IMR-90 (cell line): ENCODE results near the gene EIF6. TPM values are rescaled to one million over a fixed set of nuclear protein-coding genes. Genes with fewer than 3 reads are reported as not detected.

ENCODE experiments used
- ATAC-seq: fragments of 200-7000 bp; cut with Tn5 transposase; 2 replicates; pipeline ENCODE4 v1.9.1; 2020; ENCODE audit warnings: low read depth, mild to moderate bottlenecking, moderate library complexity
- BruUV-seq: library from RNA; stranded (reverse); fragments of 400-500 nt; replicated peaks from 2 replicates; lab custom pipeline; 2021; lab: Mats Ljungman, UMichigan
- CTCF ChIA-PET: fragments of 300-600 bp; formaldehyde crosslinking; extraction: SDS; loops from one replicate; lab custom pipeline; 2021; ENCODE audit warnings: antibody characterized with exemption; lab: Yijun Ruan, JAX
- POLR2A ChIA-PET: fragments of 300-600 bp; sonication (Branson Sonifier 250); formaldehyde crosslinking; loops from one replicate; lab custom pipeline; 2022; ENCODE audit warnings: antibody characterized with exemption; ENCODE audit not compliant: unreplicated experiment; lab: Charles Lee
- DNase-seq: peaks from one replicate; pipeline ENCODE4 v3.0.0; 2013
- H2AFZ ChIP-seq: replicated peaks from 2 replicates; pipeline ENCODE3; 2013; ENCODE audit warnings: low read length, mild to moderate bottlenecking; ENCODE audit not compliant: poor library complexity
- H2AK5ac ChIP-seq: 2 replicates; pipeline ENCODE4 v1.6.1; 2013; ENCODE audit warnings: low read depth, low read length, inconsistent platforms
- H2AK9ac ChIP-seq: replicated peaks from 2 replicates; pipeline ENCODE3; 2013; ENCODE audit warnings: mild to moderate bottlenecking, low read depth, low read length, moderate library complexity; ENCODE audit not compliant: poor library complexity
- H2BK120ac ChIP-seq: 2 replicates; pipeline ENCODE4 v1.6.1; 2013; ENCODE audit warnings: low read depth, low read length, inconsistent platforms
- H2BK15ac ChIP-seq: 3 replicates; pipeline ENCODE4 v1.6.1; 2013; ENCODE audit warnings: low read depth, low read length, inconsistent platforms
- H2BK20ac ChIP-seq: 2 replicates; pipeline ENCODE4 v1.6.1; 2013; ENCODE audit warnings: low read depth, mild to moderate bottlenecking, inconsistent platforms, low read length, moderate library complexity
- H2BK5ac ChIP-seq: 2 replicates; pipeline ENCODE4 v1.6.1; 2013; ENCODE audit warnings: mild to moderate bottlenecking, low read depth, low read length, inconsistent platforms; ENCODE audit not compliant: poor library complexity, severe bottlenecking
- H3K14ac ChIP-seq: replicated peaks from 2 replicates; pipeline ENCODE4 v1.6.1; 2013; ENCODE audit warnings: low read depth, low read length, inconsistent platforms
- H3K18ac ChIP-seq: 2 replicates; pipeline ENCODE4 v1.6.1; 2013; ENCODE audit warnings: low read depth, low read length, control low read depth
- H3K23ac ChIP-seq: 2 replicates; pipeline ENCODE4 v1.6.1; 2013; ENCODE audit warnings: low read depth, low read length, inconsistent platforms
- H3K27ac ChIP-seq: 2 replicates; pipeline ENCODE4 v1.5.1; 2013; ENCODE audit warnings: mild to moderate bottlenecking, control low read depth, low read length; ENCODE audit not compliant: insufficient read depth
- H3K27me3 ChIP-seq: 2 replicates; pipeline ENCODE4 v1.6.1; 2013; ENCODE audit warnings: low read length; ENCODE audit not compliant: control insufficient read depth, insufficient read depth
- H3K36me3 ChIP-seq: 2 replicates; pipeline ENCODE4 v1.6.1; 2013; ENCODE audit warnings: low read length, mixed read lengths; ENCODE audit not compliant: control insufficient read depth, insufficient read depth
- H3K4ac ChIP-seq: 2 replicates; pipeline ENCODE4 v1.6.1; 2013; ENCODE audit warnings: low read depth, low read length, inconsistent platforms
- H3K4me1 ChIP-seq: 2 replicates; pipeline ENCODE4 v1.6.1; 2013; ENCODE audit warnings: low read length, mixed read lengths; ENCODE audit not compliant: control insufficient read depth, insufficient read depth
- H3K4me2 ChIP-seq: 2 replicates; pipeline ENCODE4 v1.6.1; 2013; ENCODE audit warnings: low read depth, mild to moderate bottlenecking, control low read depth, low read length, moderate library complexity
- H3K4me3 ChIP-seq: 2 replicates; pipeline ENCODE4 v1.5.1; 2013; ENCODE audit warnings: low read depth, mild to moderate bottlenecking, control low read depth, low read length, moderate library complexity; ENCODE audit not compliant: insufficient read depth
- H3K56ac ChIP-seq: 2 replicates; pipeline ENCODE4 v1.6.1; 2013; ENCODE audit warnings: low read length, inconsistent platforms; ENCODE audit not compliant: insufficient read depth; ENCODE audit errors: extremely low read depth
- H3K79me1 ChIP-seq, 2 experiments: 2 replicates each; pipeline ENCODE4 v1.6.1; 2013; ENCODE audit warnings: low read length in 2 of 2, inconsistent platforms in 1 of 2, low read depth in 1 of 2
- H3K9ac ChIP-seq: 2 replicates; pipeline ENCODE4 v1.6.1; 2013; ENCODE audit warnings: low read depth, low read length, control low read depth
- H3K9me1 ChIP-seq: 2 replicates; pipeline ENCODE4 v1.6.1; 2013; ENCODE audit warnings: low read length, inconsistent platforms; ENCODE audit not compliant: insufficient read depth
- H3K9me3 ChIP-seq: 2 replicates; pipeline ENCODE4 v1.6.1; 2013; ENCODE audit warnings: low read length; ENCODE audit not compliant: control insufficient read depth, insufficient read depth
- H4K20me1 ChIP-seq: 2 replicates; pipeline ENCODE4 v1.6.1; 2013; ENCODE audit warnings: low read length, inconsistent platforms; ENCODE audit not compliant: insufficient read depth
- H4K5ac ChIP-seq: 2 replicates; pipeline ENCODE4 v1.6.1; 2013; ENCODE audit warnings: mild to moderate bottlenecking, low read depth, low read length, control low read depth
- H4K8ac ChIP-seq, 2 experiments: 2 replicates each; pipeline ENCODE4 v1.6.1; 2013; ENCODE audit warnings: low read depth in 2 of 2, low read length in 2 of 2, control low read depth in 1 of 2, inconsistent platforms in 1 of 2
- H4K91ac ChIP-seq: 2 replicates; pipeline ENCODE4 v1.6.1; 2013; ENCODE audit warnings: low read depth, low read length, inconsistent platforms; ENCODE audit not compliant: insufficient read depth
- FOS ChIP-seq: fragments of 150-350 bp; IDR thresholded peaks from 2 replicates; pipeline ENCODE4 v1.6.1; 2016; ENCODE audit warnings: low read depth, low read length
- MAFK ChIP-seq: IDR thresholded peaks from 2 replicates; pipeline ENCODE4 v1.6.1; 2012; ENCODE audit warnings: low read depth, low read length, improper control_type of control experiment
- NFE2L2 ChIP-seq: fragments of 150-350 bp; IDR thresholded peaks from 2 replicates; pipeline ENCODE4 v1.6.1; 2016; ENCODE audit warnings: low read depth, mild to moderate bottlenecking, low read length
- POLR2A ChIP-seq: IDR thresholded peaks from 2 replicates; pipeline ENCODE4 v1.6.1; 2012; ENCODE audit warnings: mild to moderate bottlenecking, low read depth, low read length
- RAD21 ChIP-seq: IDR thresholded peaks from 2 replicates; pipeline ENCODE4 v1.6.1; 2012; ENCODE audit warnings: low read length, improper control_type of control experiment
- SMC3 ChIP-seq: fragments of 150-350 bp; IDR thresholded peaks from 2 replicates; pipeline ENCODE4 v1.6.1; 2016; ENCODE audit warnings: low read depth, mild to moderate bottlenecking, antibody characterized with exemption, low read length, moderate library complexity
- USF2 ChIP-seq: fragments of 150-350 bp; IDR thresholded peaks from 2 replicates; pipeline ENCODE4 v1.6.1; 2017; ENCODE audit warnings: mild to moderate bottlenecking, antibody characterized with exemption, low read length, low read depth
- WGBS, 2 experiments: methylation state at CpG; one replicate each; pipeline versions ENCODE4 v1.1.5 to v1.1.7; 2013; ENCODE audit warnings: missing lambda C conversion rate in 2 of 2; ENCODE audit not compliant: insufficient read length in 1 of 2; ENCODE audit errors: extremely low coverage in 2 of 2; 5-methylcytosine and 5-hydroxymethylcytosine counted together
- dilution Hi-C: fragments of 300-500 bp; cut with HindIII; formaldehyde crosslinking; loops from one replicate; pipeline ENCODE4 v1.14.3; 2018; ENCODE audit warnings: low sequenced_read_pairs; ENCODE audit not compliant: unreplicated experiment
- in situ Hi-C: fragments of 300-500 bp; cut with MboI; formaldehyde crosslinking; loops from 3 replicates; pipeline ENCODE4 v1.14.3; 2019; ENCODE audit warnings: low sequenced_read_pairs, inconsistent platforms, mixed read lengths
- intact Hi-C: fragments of 100-400 bp; cut with micrococcal nuclease; formaldehyde crosslinking; loops from 2 replicates; pipeline ENCODE4 v1.10.0; 2022
- polyA plus RNA-seq, 3 experiments: library from polyadenylated mRNA; depleted of rRNA; stranded (reverse); fragments of >200 nt; gene quantifications; 2 replicates each; pipeline ENCODE4 v1.2.3, GENCODE V29; 2012; ENCODE audit warnings: low replicate concordance in 1 of 3
- total RNA-seq: library from RNA; depleted of rRNA; stranded (reverse); fragments of >200 nt; gene quantifications from 2 replicates; pipeline ENCODE4 v1.2.3, GENCODE V29; 2012

Gene EIF6
- total and polyA plus RNA-seq, 2 of the 4 experiments (the other 2 are of a cell fraction): 215 to 227 TPM

- dilution Hi-C loops: no loop called here
- no peak overlapping the region for H3K18ac ChIP-seq
These were observed 3.0 kb downstream of the EIF6 start for GRCh38 chr20:35281506-35282101.

More at GRCh38 chr20:35281506-35282101, 3.0 kb downstream of the EIF6 start:
- no peaks in the 10 kb centered on the region for H3K9me3 ChIP-seq
- no peak overlapping the region for H4K91ac ChIP-seq
- ATAC-seq: no peak
- H2BK15ac ChIP-seq: no peak overlapping the region
- peaks cover 12 to 76% of the 10 kb centered on the region in 2 experiments for H3K79me1 ChIP-seq
- H4K8ac ChIP-seq: no peak overlapping the region
- peaks cover 4% of the 10 kb centered on the region for H4K20me1 ChIP-seq
- BruUV-seq: no TSS peak
- no peak overlapping the region for H3K56ac ChIP-seq
- ChIA-PET POLR2A (interaction anchor here (1.6 kb wide), 1 partner anchor 26 kb away, joined by 3 read pairs; no protein-coding TSS in a partner anchor), CTCF (no interaction called here)
- no peak overlapping the region for H2BK120ac ChIP-seq
- H2AK5ac ChIP-seq: no peak overlapping the region
- no peak overlapping the region for H2AK9ac ChIP-seq
- H4K5ac ChIP-seq: no peak overlapping the region
- no peak for DNase-seq
- no peaks in the 10 kb centered on the region for H3K27me3 ChIP-seq
- H2BK20ac ChIP-seq: no peak overlapping the region
- H3K9ac ChIP-seq: no peak overlapping the region
- H3K4ac ChIP-seq: no peak overlapping the region
- in situ Hi-C loops: no loop called here
- H3K4me1 ChIP-seq: peaks cover 7% of the 10 kb centered on the region
- H3K4me3 ChIP-seq: no peak overlapping the region
- intact Hi-C loops: no loop called here
- no peak overlapping the region for H3K23ac ChIP-seq
- no peak overlapping the region for H3K4me2 ChIP-seq
- WGBS, 2 experiments: no CpG with 5 or more reads among the region's 10 CpGs
- peaks cover 9% of the 10 kb centered on the region for H3K9me1 ChIP-seq
- no peak overlapping the region for H2BK5ac ChIP-seq
- TF ChIP-seq SMC3 (no peak), MAFK (no peak), NFE2L2 (no peak), USF2 (no peak), POLR2A (no peak), RAD21 (no peak), FOS (no peak)
- no peak overlapping the region for H3K27ac ChIP-seq
- H3K36me3 ChIP-seq: peaks cover 29% of the 10 kb centered on the region
- no peak overlapping the region for H3K14ac ChIP-seq
- no peak overlapping the region for H2AFZ ChIP-seq
